ENCODE measurements around the gene ALDH1A1. TPM values are rescaled to one million over a fixed set of nuclear protein-coding genes. Genes with fewer than 3 reads are reported as not detected.

The ALDH1A1 gene
- total and polyA plus RNA-seq, 11 donors = 2.2 to 37.5 (median 12.6) TPM

DNA sequence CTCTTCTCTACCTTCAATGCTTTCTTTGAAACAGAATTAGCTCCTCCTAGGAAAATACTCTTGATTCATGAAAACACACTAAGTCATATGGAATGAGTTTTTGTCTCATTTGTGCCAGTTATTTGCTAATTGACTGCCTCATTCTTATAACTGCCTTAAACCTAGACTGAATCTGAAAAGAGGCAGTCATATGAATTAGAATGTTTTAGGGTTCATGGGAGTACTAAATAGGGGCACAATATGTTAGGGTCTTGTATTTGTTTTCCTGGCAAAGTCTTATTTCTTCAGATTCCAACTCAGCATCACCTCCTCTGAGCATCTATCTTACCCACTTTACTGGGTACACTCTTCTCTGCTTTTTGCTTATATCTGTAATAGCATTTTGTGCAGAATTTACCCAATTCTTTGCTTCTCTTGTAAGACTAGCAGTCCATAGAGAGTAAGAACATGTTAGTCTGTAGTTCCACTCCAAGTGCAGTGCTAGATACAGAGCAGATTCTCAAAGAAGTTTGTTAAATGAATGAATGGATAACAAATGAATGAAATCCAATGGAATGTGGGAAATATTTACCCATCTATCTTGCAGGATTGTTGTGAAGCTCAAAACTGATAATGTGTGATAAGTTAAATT, 43.9 kb upstream of the ALDH1A1 start:
- TF ChIP-seq POLR2A (IDR thresholded peaks at IDR 0.05) = no peak
- TF ChIP-seq, protein P1, sequence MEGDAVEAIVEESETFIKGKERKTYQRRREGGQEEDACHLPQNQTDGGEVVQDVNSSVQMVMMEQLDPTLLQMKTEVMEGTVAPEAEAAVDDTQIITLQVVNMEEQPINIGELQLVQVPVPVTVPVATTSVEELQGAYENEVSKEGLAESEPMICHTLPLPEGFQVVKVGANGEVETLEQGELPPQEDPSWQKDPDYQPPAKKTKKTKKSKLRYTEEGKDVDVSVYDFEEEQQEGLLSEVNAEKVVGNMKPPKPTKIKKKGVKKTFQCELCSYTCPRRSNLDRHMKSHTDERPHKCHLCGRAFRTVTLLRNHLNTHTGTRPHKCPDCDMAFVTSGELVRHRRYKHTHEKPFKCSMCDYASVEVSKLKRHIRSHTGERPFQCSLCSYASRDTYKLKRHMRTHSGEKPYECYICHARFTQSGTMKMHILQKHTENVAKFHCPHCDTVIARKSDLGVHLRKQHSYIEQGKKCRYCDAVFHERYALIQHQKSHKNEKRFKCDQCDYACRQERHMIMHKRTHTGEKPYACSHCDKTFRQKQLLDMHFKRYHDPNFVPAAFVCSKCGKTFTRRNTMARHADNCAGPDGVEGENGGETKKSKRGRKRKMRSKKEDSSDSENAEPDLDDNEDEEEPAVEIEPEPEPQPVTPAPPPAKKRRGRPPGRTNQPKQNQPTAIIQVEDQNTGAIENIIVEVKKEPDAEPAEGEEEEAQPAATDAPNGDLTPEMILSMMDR (IDR thresholded peaks at IDR 0.05) = no peak
- no peaks in the 10 kb centered on the region for H3K36me3 ChIP-seq
- H3K27me3 ChIP-seq = no peaks in the 10 kb centered on the region
- H3K4me1 ChIP-seq = peaks cover 0 to 8% (median 0%) of the 10 kb centered on the region in 12 donors
- H3K9me3 ChIP-seq = no peaks in the 10 kb centered on the region
- DNase-seq (no peak), ATAC-seq (no peak)
- H3K4me3 ChIP-seq = no peak overlapping the region
- H3K27ac ChIP-seq = no peak overlapping the region
- intact Hi-C loops (cut with DNase I) = no loop called here

GRCh38 chr9:72996114-72996513, 43.3 kb upstream of the ALDH1A1 start:
- intact Hi-C loops (cut with DNase I) = no loop called here
- 49 to 73% (median 62%) methylated on average over 2 of the region's 2 CpGs for WGBS, 4 donors

GRCh38 chr9:72995131-72996024, 42.5 kb upstream of the ALDH1A1 start:
- DNase-seq (no peak), ATAC-seq (no peak)
- Histone ChIP-seq H3K9me3 (no peaks in the 10 kb centered on the region), H3K36me3 (no peaks in the 10 kb centered on the region), H3K27ac (no peak overlapping the region), H3K4me3 (no peak overlapping the region), H3K27me3 (no peaks in the 10 kb centered on the region), H3K4me1 (peaks cover 0 to 8% (median 0%) of the 10 kb centered on the region in 12 donors)
- 83 to 88% (median 86%) methylated on average over 5 of the region's 5 CpGs for WGBS, 4 donors
- TF ChIP-seq, protein P1 (IDR thresholded peaks at IDR 0.05) = no peak
- TF ChIP-seq POLR2A (IDR thresholded peaks at IDR 0.05) = no peak
- intact Hi-C loops (cut with DNase I) = no loop called here

More at GRCh38 chr9:72996114-72996513, 43.3 kb upstream of the ALDH1A1 start:
- H3K27ac ChIP-seq = no peak overlapping the region
- H3K9me3 ChIP-seq = no peaks in the 10 kb centered on the region
- no peak for TF ChIP-seq POLR2A (IDR thresholded peaks at IDR 0.05)
- TF ChIP-seq, protein P1 (IDR thresholded peaks at IDR 0.05) = no peak
- no peaks in the 10 kb centered on the region for H3K27me3 ChIP-seq
- peaks cover 0 to 8% (median 0%) of the 10 kb centered on the region in 12 donors for H3K4me1 ChIP-seq
- ATAC-seq = no peak
- H3K4me3 ChIP-seq = no peak overlapping the region
- no peaks in the 10 kb centered on the region for H3K36me3 ChIP-seq
- no peak for DNase-seq

DNA sequence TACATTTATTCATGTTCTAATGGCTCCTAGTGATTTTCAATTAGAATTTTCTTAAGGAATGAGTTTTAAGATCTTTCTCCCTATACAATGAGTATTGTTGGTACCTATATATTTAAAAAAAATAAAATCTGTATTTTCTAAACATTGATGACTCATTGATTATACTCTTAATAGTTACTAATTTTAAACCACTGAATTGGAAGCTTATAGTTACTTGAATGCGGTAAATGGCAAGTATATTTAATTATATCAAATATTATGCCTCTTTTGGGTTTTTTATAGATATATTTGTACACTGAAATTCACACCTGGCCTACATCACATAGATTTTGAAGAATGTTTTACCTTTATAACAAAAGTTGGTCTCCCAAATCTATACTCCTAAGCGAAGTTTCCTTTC, 38.9 kb upstream of the ALDH1A1 start:
- 94 to 98% (median 97%) methylated on average over 2 of the region's 2 CpGs for WGBS, 4 donors
- ATAC-seq (no peak), DNase-seq (no peak)
- intact Hi-C loops (cut with DNase I) = no loop called here
- Histone ChIP-seq H3K27me3 (no peaks in the 10 kb centered on the region), H3K4me1 (no peaks in the 10 kb centered on the region), H3K4me3 (no peak overlapping the region), H3K9me3 (no peaks in the 10 kb centered on the region), H3K27ac (no peak overlapping the region), H3K36me3 (no peaks in the 10 kb centered on the region)
- no peak for TF ChIP-seq POLR2A (IDR thresholded peaks at IDR 0.05)
- TF ChIP-seq, protein P1 (IDR thresholded peaks at IDR 0.05) = no peak
